Uterus (tissue), 4 donors: ENCODE data around the gene NBEA. TPM values are rescaled to one million over a fixed set of nuclear protein-coding genes. Genes with fewer than 3 reads are reported as not detected.

Source experiments
- DNase-seq, 2 donors: peaks; one replicate each; pipeline ENCODE4 v3.0.0-alpha.2; 2019 to 2020
- H3K27ac ChIP-seq, 2 donors: fragments of 200-600 bp; sonication (generic); 1 replicate in 1 of 2; 2 replicates in 1 of 2; pipeline ENCODE4 v1.5.1; 2016 to 2018
- H3K27me3 ChIP-seq, 2 donors: fragments of 200-600 bp; sonication (generic); one replicate each; pipeline ENCODE4 v1.5.1; 2018 to 2019; ENCODE audit warnings: control low read depth in 1 of 2
- H3K36me3 ChIP-seq, 2 donors: fragments of 200-600 bp; sonication (generic); one replicate each; pipeline ENCODE4 v1.5.1; 2019; ENCODE audit warnings: control low read depth in 1 of 2
- H3K4me1 ChIP-seq, 2 donors: fragments of 200-600 bp; sonication (generic); one replicate each; pipeline ENCODE4 v1.5.1; 2018 to 2019; ENCODE audit warnings: control low read depth in 1 of 2
- H3K4me3 ChIP-seq, 2 donors: fragments of 200-600 bp; sonication (generic); 1 replicate in 1 of 2; 2 replicates in 1 of 2; pipeline ENCODE4 v1.5.1; 2018 to 2019; ENCODE audit warnings: mild to moderate bottlenecking in 1 of 2
- H3K9me3 ChIP-seq, 2 donors: fragments of 200-600 bp; sonication (generic); one replicate each; pipeline ENCODE4 v1.5.1; 2019; ENCODE audit warnings: control low read depth in 1 of 2
- CTCF ChIP-seq, 4 experiments: fragments of 200-600 bp in 2 of 4; fragments of 450-650 bp in 2 of 4; sonication (generic) in 2 of 4; IDR thresholded peaks; one replicate each; pipeline ENCODE4 v1.5.1; 2016 to 2019; ENCODE audit warnings: antibody characterized with exemption in 4 of 4, mild to moderate bottlenecking in 2 of 4, moderate library complexity in 1 of 4
- POLR2A ChIP-seq, 2 donors: fragments of 450-650 bp; IDR thresholded peaks; one replicate each; pipeline ENCODE4 v1.6.1; 2016; ENCODE audit warnings: antibody characterized with exemption in 2 of 2, mild to moderate bottlenecking in 1 of 2, moderate library complexity in 1 of 2
- intact Hi-C: fragments of 100-400 bp; cut with DNase I; formaldehyde crosslinking; loops from one replicate; pipeline ENCODE4 v1.15.1; 2023; ENCODE audit warnings: low total_unique reads
- total RNA-seq, 4 donors: library from RNA; depleted of rRNA in 3 of 4; stranded (reverse); fragments of >200 nt in 3 of 4; gene quantifications; one replicate each; pipeline versions ENCODE4 v1.1.0 to v1.2.4, GENCODE V29; 2014 to 2023
- donor health status: DM: yes; HTN: yes; CAD: no.

The NBEA gene
- total RNA-seq, 4 donors from 2014 or later, result 15.6 to 58.1 (median 37.3) TPM

GRCh38 chr13:35354882-35355281 lies 412.8 kb downstream of the NBEA start:
- H3K9me3 ChIP-seq, result no peaks in the 10 kb centered on the region
- no peaks in the 10 kb centered on the region for H3K27me3 ChIP-seq
- DNase-seq, result no peak
- no peak overlapping the region for H3K27ac ChIP-seq
- intact Hi-C loops, result no loop called here
- no peak overlapping the region for H3K4me3 ChIP-seq
- no peaks in the 10 kb centered on the region for H3K4me1 ChIP-seq
- TF ChIP-seq POLR2A (IDR thresholded peaks at IDR 0.05), result no peak
- no peaks in the 10 kb centered on the region for H3K36me3 ChIP-seq

DNA sequence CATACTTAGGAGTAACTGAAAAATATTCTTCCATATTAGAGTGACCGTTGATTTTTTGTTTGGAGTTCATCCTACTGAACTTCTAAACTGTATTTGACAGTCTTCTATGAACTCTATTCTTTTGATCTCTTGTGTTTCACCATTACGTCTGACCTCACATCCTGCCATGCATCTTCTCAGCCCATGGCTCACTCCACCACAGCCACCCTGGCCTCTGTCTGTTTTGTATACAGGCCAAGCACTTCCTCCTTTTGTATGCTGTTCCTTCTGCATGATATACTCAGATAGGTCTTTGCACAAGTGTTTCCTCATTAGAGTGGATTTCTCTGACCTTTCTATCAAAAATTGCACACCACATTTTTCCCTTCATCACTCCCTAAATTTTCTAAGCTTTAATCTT lies 414.5 kb downstream of the NBEA start:
- H3K36me3 ChIP-seq, result no peaks in the 10 kb centered on the region
- no peaks in the 10 kb centered on the region for H3K4me1 ChIP-seq
- no peaks in the 10 kb centered on the region for H3K9me3 ChIP-seq
- no peak overlapping the region for H3K4me3 ChIP-seq
- no peaks in the 10 kb centered on the region for H3K27me3 ChIP-seq
- intact Hi-C loops, result no loop called here
- no peak for DNase-seq
- TF ChIP-seq POLR2A (IDR thresholded peaks at IDR 0.05) (no peak), CTCF (IDR thresholded peaks at IDR 0.05) (no peak)
- no peak overlapping the region for H3K27ac ChIP-seq

DNA sequence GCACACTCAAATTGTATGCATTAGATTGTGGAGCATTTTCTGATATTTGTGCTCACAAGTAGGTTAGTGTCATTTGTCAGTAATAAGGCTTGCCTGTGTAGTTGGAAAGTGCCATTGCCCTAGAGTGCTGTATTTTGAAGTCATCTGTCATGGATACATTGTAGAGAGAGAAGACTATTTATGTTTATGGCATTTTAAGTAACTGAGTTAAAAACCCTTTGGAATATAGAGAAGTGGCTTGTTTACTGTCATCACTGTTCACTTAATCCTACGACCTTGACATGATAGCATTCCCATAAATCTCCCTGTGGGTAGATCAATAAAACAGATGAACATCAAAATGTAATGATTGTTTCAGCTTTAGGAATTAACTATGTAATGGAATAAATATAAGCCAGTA lies 423.8 kb downstream of the NBEA start:
- H3K27me3 ChIP-seq, result no peaks in the 10 kb centered on the region
- TF ChIP-seq CTCF (IDR thresholded peaks at IDR 0.05) (no peak), POLR2A (IDR thresholded peaks at IDR 0.05) (no peak)
- intact Hi-C loops, result no loop called here
- H3K27ac ChIP-seq, result no peak overlapping the region
- no peak overlapping the region for H3K4me3 ChIP-seq
- no peaks in the 10 kb centered on the region for H3K4me1 ChIP-seq
- H3K36me3 ChIP-seq, result no peaks in the 10 kb centered on the region
- no peaks in the 10 kb centered on the region for H3K9me3 ChIP-seq
- DNase-seq, result no peak

DNA sequence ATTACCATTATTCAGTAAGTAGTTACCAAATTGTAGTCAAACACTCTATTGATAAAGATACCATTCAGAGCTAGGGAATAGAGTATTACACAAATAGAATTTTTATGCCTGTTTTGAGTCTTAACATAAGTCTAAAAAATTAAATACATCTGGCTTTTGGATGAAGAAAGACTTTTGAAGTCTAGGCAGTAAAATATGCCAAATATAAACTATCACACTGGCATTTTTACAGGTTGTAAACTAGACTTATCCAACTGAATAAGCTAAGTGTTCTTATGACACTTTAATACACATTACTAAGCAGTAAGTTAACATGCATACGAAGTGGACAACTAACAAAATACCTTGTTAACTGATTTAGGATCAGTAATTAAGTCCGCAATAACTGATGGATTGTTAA lies 425.5 kb downstream of the NBEA start:
- H3K4me1 ChIP-seq, result no peaks in the 10 kb centered on the region
- H3K4me3 ChIP-seq, result no peak overlapping the region
- TF ChIP-seq POLR2A (IDR thresholded peaks at IDR 0.05), result no peak
- no peak for TF ChIP-seq CTCF (IDR thresholded peaks at IDR 0.05)
- H3K27me3 ChIP-seq, result no peaks in the 10 kb centered on the region
- H3K9me3 ChIP-seq, result peaks cover 0 to 6% of the 10 kb centered on the region in 2 donors
- H3K36me3 ChIP-seq, result no peaks in the 10 kb centered on the region
- intact Hi-C loops, result no loop called here
- DNase-seq, result no peak
- no peak overlapping the region for H3K27ac ChIP-seq

- Histone ChIP-seq H3K9me3 (no peaks in the 10 kb centered on the region), H3K4me1 (no peaks in the 10 kb centered on the region), H3K36me3 (no peaks in the 10 kb centered on the region), H3K4me3 (no peak overlapping the region), H3K27ac (no peak overlapping the region), H3K27me3 (no peaks in the 10 kb centered on the region)
- no peak for DNase-seq
- TF ChIP-seq CTCF (IDR thresholded peaks at IDR 0.05) (no peak), POLR2A (IDR thresholded peaks at IDR 0.05) (no peak)
- intact Hi-C loops, result no loop called here
Observed at GRCh38 chr13:35378939-35379338, 436.9 kb downstream of the NBEA start.

DNA sequence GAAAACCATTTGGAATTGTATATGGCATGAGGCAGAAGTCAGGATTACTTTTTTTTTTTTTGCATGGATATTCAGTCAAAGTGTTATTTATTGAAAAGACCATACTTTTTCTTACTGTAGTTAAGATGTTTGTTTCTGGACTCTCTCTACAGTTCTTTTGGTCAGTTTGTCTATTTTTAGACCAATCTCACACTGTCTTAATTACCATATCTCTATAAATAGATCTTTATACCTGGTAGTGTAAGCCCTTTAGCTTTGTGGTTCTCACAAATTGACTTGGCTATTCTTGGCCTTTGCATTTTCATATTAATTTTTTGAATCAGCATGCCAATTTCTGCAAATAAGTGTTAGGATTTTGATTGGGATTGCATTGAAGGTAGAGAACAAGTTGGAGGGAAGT lies 437.6 kb downstream of the NBEA start:
- intact Hi-C loops, result no loop called here
- no peak for DNase-seq
- no peak overlapping the region for H3K4me3 ChIP-seq
- H3K27ac ChIP-seq, result no peak overlapping the region
- no peaks in the 10 kb centered on the region for H3K9me3 ChIP-seq
- no peak for TF ChIP-seq POLR2A (IDR thresholded peaks at IDR 0.05)
- TF ChIP-seq CTCF (IDR thresholded peaks at IDR 0.05), result no peak
- H3K27me3 ChIP-seq, result no peaks in the 10 kb centered on the region
- no peaks in the 10 kb centered on the region for H3K4me1 ChIP-seq
- no peaks in the 10 kb centered on the region for H3K36me3 ChIP-seq
